ENCODE data around the gene LRRC71. TPM values are rescaled to one million over a fixed set of nuclear protein-coding genes. Genes with fewer than 3 reads are reported as not detected.

The LRRC71 gene
- polyA plus RNA-seq, 3 donors, result not detected

GRCh38 chr1:156897078-156897825, 23.2 kb upstream of the LRRC71 start:
- Histone ChIP-seq H3K27ac (ENCODE audit: low read depth in 1 of 2, low read length in 2 of 2) (no peak overlapping the region), H3K27me3 (ENCODE audit: control insufficient read depth in 2 of 2, insufficient read depth in 2 of 2, low read length in 2 of 2) (peaks cover 17 to 32% of the 10 kb centered on the region in 2 donors), H3K4me1 (ENCODE audit: control insufficient read depth in 1 of 2, insufficient read depth in 2 of 2, low read length in 2 of 2) (peaks cover 22 to 25% of the 10 kb centered on the region in 2 donors), H3K9me3 (replicated peaks in 1 of 2; ENCODE audit: control insufficient read depth in 1 of 2, insufficient read depth in 1 of 2, low read length in 2 of 2) (no peaks in the 10 kb centered on the region), H3K79me2 (ENCODE audit: insufficient read depth, low read length) (no peaks in the 10 kb centered on the region), H3K36me3 (replicated peaks in 1 of 2; ENCODE audit: control insufficient read depth in 1 of 2, insufficient read depth in 2 of 2, low read length in 2 of 2) (no peaks in the 10 kb centered on the region), H3K4me2 (replicated peaks; ENCODE audit: extremely low read depth, low read length, poor library complexity, severe bottlenecking) (no peak overlapping the region), H2AFZ (ENCODE audit: insufficient read depth, low read depth, low read length, poor library complexity, severe bottlenecking) (no peak overlapping the region), H4K20me1 (ENCODE audit: insufficient read depth, low read length) (no peaks in the 10 kb centered on the region), H3K9ac (ENCODE audit: insufficient read depth, low read length, poor library complexity, severe bottlenecking) (no peak overlapping the region), H3K4me3 (replicated peaks in 1 of 3; ENCODE audit: low read depth in 2 of 3, low read length in 3 of 3) (no peak overlapping the region)
- intact Hi-C loops (cut with micrococcal nuclease), result loop anchor here in 1 of 2 donors (10.0 kb wide), 1 partner anchor 82 kb away; the partner anchor contains the start of gene SH2D2A
- TF ChIP-seq CTCF (IDR thresholded peaks at IDR 0.05), result no peak
- WGBS (ENCODE audit: insufficient coverage), result 77% methylated on average over 9 of the region's 14 CpGs
- peaks cover 23% of the 10 kb centered on the region for H3K4me1 Mint-ChIP-seq
- no peak for DNase-seq
- no peak overlapping the region for H3K27ac Mint-ChIP-seq
- H3K9me3 Mint-ChIP-seq, result peaks cover 0 to 9% (median 5%) of the 10 kb centered on the region in 7 donors
- peak overlapping the region in 1 of 2 donors; percentile 42 for H3K4me3 Mint-ChIP-seq
- peaks cover 36 to 46% (median 42%) of the 10 kb centered on the region in 3 donors for H3K27me3 Mint-ChIP-seq (ENCODE audit: low read depth in 3 of 3)
- H3K36me3 Mint-ChIP-seq, result peaks cover 0 to 7% of the 10 kb centered on the region in 2 donors

- H3K27me3 ChIP-seq (ENCODE audit: control insufficient read depth in 2 of 2, insufficient read depth in 2 of 2, low read length in 2 of 2), result peaks cover 15 to 25% of the 10 kb centered on the region in 2 donors
- peaks cover 14 to 16% of the 10 kb centered on the region in 2 donors for H3K4me1 ChIP-seq (ENCODE audit: control insufficient read depth in 1 of 2, insufficient read depth in 2 of 2, low read length in 2 of 2)
- no peak overlapping the region for H3K4me2 ChIP-seq (replicated peaks; ENCODE audit: extremely low read depth, low read length, poor library complexity, severe bottlenecking)
- no peaks in the 10 kb centered on the region for H3K9me3 ChIP-seq (replicated peaks in 1 of 2; ENCODE audit: control insufficient read depth in 1 of 2, insufficient read depth in 1 of 2, low read length in 2 of 2)
- WGBS (ENCODE audit: insufficient coverage), result 0% methylated on average over 5 of the region's 13 CpGs
- TF ChIP-seq CTCF (IDR thresholded peaks at IDR 0.05), result no peak
- intact Hi-C loops (cut with micrococcal nuclease), result loop anchor here in 1 of 2 donors (10.0 kb wide), 1 partner anchor 83 kb away; the partner anchor contains the start of gene SH2D2A
- H4K20me1 ChIP-seq (ENCODE audit: insufficient read depth, low read length), result no peaks in the 10 kb centered on the region
- peaks cover 31 to 38% (median 34%) of the 10 kb centered on the region in 3 donors for H3K27me3 Mint-ChIP-seq (ENCODE audit: low read depth in 3 of 3)
- no peaks in the 10 kb centered on the region for H3K36me3 ChIP-seq (replicated peaks in 1 of 2; ENCODE audit: control insufficient read depth in 1 of 2, insufficient read depth in 2 of 2, low read length in 2 of 2)
- H3K27ac Mint-ChIP-seq, result no peak overlapping the region
- H2AFZ ChIP-seq (ENCODE audit: insufficient read depth, low read depth, low read length, poor library complexity, severe bottlenecking), result peak overlapping the region; percentile 52
- DNase-seq, result peak; percentile 19 to 30 (median 27)
- peak overlapping the region in 1 of 3 experiments; percentile 30 for H3K4me3 ChIP-seq (replicated peaks in 1 of 3; ENCODE audit: low read depth in 2 of 3, low read length in 3 of 3)
- peaks cover 0 to 6% (median 1%) of the 10 kb centered on the region in 7 donors for H3K9me3 Mint-ChIP-seq
- H3K79me2 ChIP-seq (ENCODE audit: insufficient read depth, low read length), result no peaks in the 10 kb centered on the region
- peaks cover 0 to 7% of the 10 kb centered on the region in 2 donors for H3K36me3 Mint-ChIP-seq
- H3K4me3 Mint-ChIP-seq, result peak overlapping the region; percentile 49 to 68
- H3K9ac ChIP-seq (ENCODE audit: insufficient read depth, low read length, poor library complexity, severe bottlenecking), result no peak overlapping the region
- H3K4me1 Mint-ChIP-seq, result peaks cover 16% of the 10 kb centered on the region
- H3K27ac ChIP-seq (ENCODE audit: low read depth in 1 of 2, low read length in 2 of 2), result no peak overlapping the region
Observed at GRCh38 chr1:156898161-156898566, 22.3 kb upstream of the LRRC71 start.
